Thyroid gland (tissue), 4 donors: ENCODE measurements around the gene TMEM61. TPM values are rescaled to one million over a fixed set of nuclear protein-coding genes. Genes with fewer than 3 reads are reported as not detected.
"Not testable (repeated sequence)": the region's sequence is repeated elsewhere in the genome, so short reads cannot be mapped to it uniquely, and the experiment has no call there.

Source experiments
- DNase-seq, 2 donors: peaks; one replicate each; pipeline ENCODE4 v3.0.0-alpha.2; 2019
- H3K27ac ChIP-seq, 3 donors: fragments of 200-600 bp; sonication (generic); 1 replicate in 2 of 3; 2 replicates in 1 of 3; pipeline ENCODE4 v1.5.1; 2016 to 2019; ENCODE audit warnings: mild to moderate bottlenecking in 1 of 3, moderate library complexity in 1 of 3
- H3K27me3 ChIP-seq: fragments of 200-600 bp; sonication (generic); one replicate; pipeline ENCODE4 v1.5.1; 2019
- H3K36me3 ChIP-seq, 2 donors: fragments of 200-600 bp; sonication (generic); one replicate each; pipeline ENCODE4 v1.5.1; 2016 to 2019
- H3K4me1 ChIP-seq, 2 donors: fragments of 200-600 bp; sonication (generic); one replicate each; pipeline ENCODE4 v1.5.1; 2017 to 2019
- H3K4me3 ChIP-seq, 3 donors: fragments of 200-600 bp; sonication (generic); replicated peaks in 1 of 3; 1 replicate in 2 of 3; 2 replicates in 1 of 3; pipeline ENCODE4 v1.5.1; 2016; ENCODE audit warnings: mild to moderate bottlenecking in 1 of 3
- H3K9me3 ChIP-seq: fragments of 200-600 bp; sonication (generic); one replicate; pipeline ENCODE4 v1.5.1; 2017
- CTCF ChIP-seq, 6 experiments: fragments of 200-600 bp in 3 of 6; fragments of 450-650 bp in 3 of 6; sonication (generic) in 3 of 6; IDR thresholded peaks; one replicate each; pipeline ENCODE4 v1.5.1; 2016 to 2019; ENCODE audit warnings: antibody characterized with exemption in 6 of 6, mild to moderate bottlenecking in 2 of 6, inconsistent platforms in 1 of 6, moderate library complexity in 1 of 6
- POLR2A ChIP-seq, 2 donors: fragments of 450-650 bp; IDR thresholded peaks; one replicate each; pipeline ENCODE4 v1.6.1; 2017; ENCODE audit warnings: antibody characterized with exemption in 2 of 2, mild to moderate bottlenecking in 2 of 2, moderate library complexity in 1 of 2
- WGBS, 2 donors: methylation state at CpG; one replicate each; pipeline ENCODE4 v1.1.5; 2017; 5-methylcytosine and 5-hydroxymethylcytosine counted together
- intact Hi-C: fragments of 100-400 bp; cut with DNase I; formaldehyde crosslinking; loops from one replicate; pipeline ENCODE4 v1.15.1; 2023
- total RNA-seq, 4 donors: library from RNA; depleted of rRNA; stranded (reverse); fragments of >200 nt; gene quantifications; one replicate each; pipeline ENCODE4 v1.2.3, GENCODE V29; 2016

The TMEM61 gene
- total RNA-seq, 4 donors from 2014 or later = 0.45 TPM; not detected in 3

GRCh38 chr1:55015731-55016620, 35.5 kb downstream of the TMEM61 start:
- H3K27me3 ChIP-seq = no peaks in the 10 kb centered on the region

GRCh38 chr1:55018395-55018794, 38.0 kb downstream of the TMEM61 start:
- Histone ChIP-seq H3K27ac (no peak overlapping the region), H3K27me3 (no peaks in the 10 kb centered on the region), H3K9me3 (no peaks in the 10 kb centered on the region), H3K36me3 (no peaks in the 10 kb centered on the region), H3K4me1 (no peaks in the 10 kb centered on the region), H3K4me3 (no peak overlapping the region)
- intact Hi-C loops = no loop called here
- DNase-seq = no peak
- WGBS, 2 donors = 81 to 87% methylated on average over 9 of the region's 9 CpGs
- TF ChIP-seq POLR2A (IDR thresholded peaks at IDR 0.05) (no peak), CTCF (IDR thresholded peaks at IDR 0.05) (no peak)

More at GRCh38 chr1:55015731-55016620, 35.5 kb downstream of the TMEM61 start:
- no peak for DNase-seq
- no peaks in the 10 kb centered on the region for H3K36me3 ChIP-seq
- H3K9me3 ChIP-seq = no peaks in the 10 kb centered on the region
- H3K4me3 ChIP-seq = no peak overlapping the region
- intact Hi-C loops = no loop called here
- WGBS, 2 donors = 69 to 73% methylated on average over 12 of the region's 12 CpGs
- no peak overlapping the region for H3K27ac ChIP-seq
- H3K4me1 ChIP-seq = no peaks in the 10 kb centered on the region
- no peak for TF ChIP-seq CTCF (IDR thresholded peaks at IDR 0.05)

- DNase-seq = peak; percentile 80 to 84
- H3K4me1 ChIP-seq = no peaks in the 10 kb centered on the region
- no peak overlapping the region for H3K4me3 ChIP-seq
- H3K9me3 ChIP-seq = no peaks in the 10 kb centered on the region
- H3K27me3 ChIP-seq = no peaks in the 10 kb centered on the region
- WGBS, 2 donors = 43 to 44% methylated on average over 14 to 15 of the region's 15 CpGs
- intact Hi-C loops = no loop called here
- no peaks in the 10 kb centered on the region for H3K36me3 ChIP-seq
- H3K27ac ChIP-seq = no peak overlapping the region
- no peak for TF ChIP-seq POLR2A (IDR thresholded peaks at IDR 0.05)
- TF ChIP-seq CTCF (IDR thresholded peaks at IDR 0.05) = peak in 5 of 6 experiments; percentile 66 to 88 (median 78)
Observed at GRCh38 chr1:55021942-55022546, 41.6 kb downstream of the TMEM61 start.

- DNase-seq, H3K27me3 ChIP-seq, intact Hi-C loops, H3K27ac ChIP-seq, H3K4me1 ChIP-seq, H3K4me3 ChIP-seq, H3K36me3 ChIP-seq, H3K9me3 ChIP-seq: not testable (repeated sequence)
- WGBS, 2 donors = 69 to 78% methylated on average over 10 of the region's 10 CpGs
Observed at GRCh38 chr1:55024163-55024562, 43.7 kb downstream of the TMEM61 start.

GRCh38 chr1:55026682-55027081, 46.3 kb downstream of the TMEM61 start:
- H3K36me3 ChIP-seq, H3K4me3 ChIP-seq, H3K27ac ChIP-seq, DNase-seq, H3K27me3 ChIP-seq, H3K9me3 ChIP-seq, intact Hi-C loops, H3K4me1 ChIP-seq: not testable (repeated sequence)
- WGBS, 2 donors = 92 to 95% methylated on average over 3 of the region's 3 CpGs

GRCh38 chr1:55031098-55031497, 50.7 kb downstream of the TMEM61 start:
- H3K4me3 ChIP-seq, H3K27ac ChIP-seq, intact Hi-C loops, H3K36me3 ChIP-seq, H3K27me3 ChIP-seq, H3K4me1 ChIP-seq, H3K9me3 ChIP-seq, DNase-seq: not testable (repeated sequence)
- WGBS, 2 donors = 95 to 97% methylated on average over 5 of the region's 5 CpGs
